Fibroblast of skin of abdomen (primary cell): ENCODE measurements around the gene H2BW1. TPM values are rescaled to one million over a fixed set of nuclear protein-coding genes. Genes with fewer than 3 reads are reported as not detected.
"Not testable (repeated sequence)": the region's sequence is repeated elsewhere in the genome, so short reads cannot be mapped to it uniquely, and the experiment has no call there.

Experiments
- DNase-seq: peaks from one replicate; pipeline ENCODE4 v3.0.0-alpha.2; 2013
- polyA plus RNA-seq, 2 experiments: library from polyadenylated mRNA; unstranded; fragments of 120-200 nt; gene quantifications; one replicate each; pipeline ENCODE4 v1.2.1, GENCODE V29; 2013; ENCODE audit not compliant: insufficient read length in 2 of 2

The H2BW1 gene
- not detected for polyA plus RNA-seq (2013, experiment 1 of 2; ENCODE audit: insufficient read length)
- not detected for polyA plus RNA-seq (2013, experiment 2 of 2; ENCODE audit: insufficient read length)

- DNase-seq = no peak
Measured at GRCh38 chrX:104013606-104014005, at the start of gene H2BW1. H2BW1 (minus strand) TSS chrX:104013708; CDS start chrX:104013576, 132 bp downstream.

- DNase-seq = not testable (repeated sequence)
Measured at GRCh38 chrX:104062636-104063035, 49.1 kb upstream of the H2BW1 start.

- not testable (repeated sequence) for DNase-seq
Measured at GRCh38 chrX:104054956-104055355, 41.4 kb upstream of the H2BW1 start.

- no peak for DNase-seq
Measured at GRCh38 chrX:104047171-104047570, 33.7 kb upstream of the H2BW1 start.

- DNase-seq = no peak
Measured at GRCh38 chrX:104045642-104046041, 32.1 kb upstream of the H2BW1 start.

- DNase-seq = no peak
Measured at GRCh38 chrX:104041003-104041402, 27.5 kb upstream of the H2BW1 start.

- DNase-seq = no peak
Measured at GRCh38 chrX:104039689-104040505, 26.4 kb upstream of the H2BW1 start, which contains the start of gene H2BW2. H2BW2 (plus strand) TSS chrX:104039956; CDS start chrX:104039995, 39 bp downstream.

- no peak for DNase-seq
Measured at GRCh38 chrX:104018126-104018525, 4.6 kb upstream of the H2BW1 start.

- not testable (repeated sequence) for DNase-seq
Measured at GRCh38 chrX:104015576-104015975, 2.1 kb upstream of the H2BW1 start.

- no peak for DNase-seq
Measured at GRCh38 chrX:104013158-104013557, 350 bp downstream of the H2BW1 start.

GRCh38 chrX:104008831-104009230, 4.7 kb downstream of the H2BW1 start:
- DNase-seq = no peak

- DNase-seq = no peak
Measured at GRCh38 chrX:103999234-103999633, 14.3 kb downstream of the H2BW1 start.

- DNase-seq = not testable (repeated sequence)
Measured at GRCh38 chrX:103983508-103983907, 30.0 kb downstream of the H2BW1 start.

- not testable (repeated sequence) for DNase-seq
Measured at GRCh38 chrX:103962411-103963278, 50.9 kb downstream of the H2BW1 start, which contains the start of gene TMSB15B. TMSB15B (plus strand) TSS chrX:103962627.
